ENCODE results near the gene RTEL1. TPM values are rescaled to one million over a fixed set of nuclear protein-coding genes. Genes with fewer than 3 reads are reported as not detected.

Gene RTEL1
- total RNA-seq, 1 experiment from 2014 or later = 51.1 TPM

- peaks cover 6% of the 10 kb centered on the region; the same call in 1 of the 2 replicates for H3K9me3 ChIP-seq
- peak in 1 of 2 experiments; percentile 13 for TF ChIP-seq CTCF (IDR thresholded peaks at IDR 0.05; ENCODE audit: insufficient read depth in 1 of 2, low read depth in 1 of 2, low read length in 1 of 2, severe bottlenecking in 1 of 2, unreplicated experiment in 1 of 2)
- no peaks in the 10 kb centered on the region for H3K27me3 ChIP-seq (replicated peaks; ENCODE audit: control insufficient read depth, insufficient read depth, low read length)
- H3K36me3 Mint-ChIP-seq (ENCODE audit: insufficient read depth, unreplicated experiment) = peaks cover 100% of the 10 kb centered on the region
- peaks cover 11% of the 10 kb centered on the region for H3K9me3 Mint-ChIP-seq (ENCODE audit: unreplicated experiment)
- peak; percentile 94 to 99 for DNase-seq
- peaks cover 14% of the 10 kb centered on the region for H3K4me1 ChIP-seq
- peaks cover 16% of the 10 kb centered on the region for H3K4me1 Mint-ChIP-seq (ENCODE audit: low read depth, unreplicated experiment)
- no TSS peak for BruUV-seq (replicated peaks)
- H3K27ac Mint-ChIP-seq (ENCODE audit: unreplicated experiment) = peak within 1 kb of the TSS; percentile 84
- CTCF ChIA-PET = interaction anchor here (0.7 to 3.0 kb wide), 19 partner anchors 9 to 413 kb away, joined by 3 to 25 read pairs (median 4); partner anchors contain the start of genes LIME1, PTK6, SAMD10 and TPD52L2
- H3K27me3 Mint-ChIP-seq (ENCODE audit: insufficient read depth, unreplicated experiment) = no peaks in the 10 kb centered on the region
- peaks cover 22% of the 10 kb centered on the region for H3K36me3 ChIP-seq (ENCODE audit: control insufficient read depth, insufficient read depth, low read length)
- peak within 1 kb of the TSS; percentile 87 for H3K4me3 Mint-ChIP-seq (ENCODE audit: unreplicated experiment)
- intact Hi-C loops (cut with micrococcal nuclease; ENCODE audit: unreplicated experiment) = loop anchor here (1.0 to 2.0 kb wide), 3 partner anchors 34 to 249 kb away; partner anchors contain the start of genes TPD52L2 and UCKL1
- POLR2A ChIA-PET = interaction anchor here (0.5 to 1.9 kb wide), 19 partner anchors 9 to 249 kb away, joined by 3 to 33 read pairs (median 4); partner anchors contain the start of genes HELZ2, LIME1, RTEL1 and SLC2A4RG
- peak within 1 kb of the TSS; percentile 96 for H3K4me3 ChIP-seq (ENCODE audit: low read depth, low read length)
Observed at GRCh38 chr20:63707558-63708300, 49.6 kb downstream of the RTEL1 start, which contains the start of the genes ARFRP1 and ZGPAT. Gene ARFRP1, minus strand, starts transcription at chr20:63707976. Its CDS starts 885 bp downstream, at chr20:63707091. Gene ZGPAT, plus strand, starts transcription at chr20:63708039. Its CDS starts 542 bp downstream, at chr20:63708581.

GRCh38 chr20:63708301-63709148 is 50.4 kb downstream of the RTEL1 start:
- intact Hi-C loops (cut with micrococcal nuclease; ENCODE audit: unreplicated experiment) = no loop called here
- Mint-ChIP-seq H3K36me3 (ENCODE audit: insufficient read depth, unreplicated experiment) (peaks cover 100% of the 10 kb centered on the region), H3K4me1 (ENCODE audit: low read depth, unreplicated experiment) (peaks cover 16% of the 10 kb centered on the region)

More at GRCh38 chr20:63708301-63709148, 50.4 kb downstream of the RTEL1 start:
- CTCF ChIA-PET = interaction anchor here (0.7 to 3.0 kb wide), 18 partner anchors 10 to 412 kb away, joined by 3 to 25 read pairs (median 4); partner anchors contain the start of genes LIME1, PTK6, SAMD10 and TPD52L2
- BruUV-seq (replicated peaks) = TSS peak; percentile 42
- Histone ChIP-seq H3K9me3 (peaks cover 6% of the 10 kb centered on the region; the same call in 1 of the 2 replicates), H3K27me3 (replicated peaks; ENCODE audit: control insufficient read depth, insufficient read depth, low read length) (no peaks in the 10 kb centered on the region), H3K4me3 (ENCODE audit: low read depth, low read length) (peak overlapping the region; percentile 96), H3K4me1 (peaks cover 14% of the 10 kb centered on the region), H3K36me3 (ENCODE audit: control insufficient read depth, insufficient read depth, low read length) (peaks cover 23% of the 10 kb centered on the region)
- POLR2A ChIA-PET = interaction anchor here (0.5 to 1.9 kb wide), 18 partner anchors 10 to 248 kb away, joined by 3 to 33 read pairs (median 4); partner anchors contain the start of genes HELZ2, LIME1, RTEL1 and SLC2A4RG
- Mint-ChIP-seq H3K27ac (ENCODE audit: unreplicated experiment) (peak overlapping the region; percentile 84), H3K9me3 (ENCODE audit: unreplicated experiment) (peaks cover 16% of the 10 kb centered on the region), H3K27me3 (ENCODE audit: insufficient read depth, unreplicated experiment) (no peaks in the 10 kb centered on the region), H3K4me3 (ENCODE audit: unreplicated experiment) (peak overlapping the region; percentile 87)
- no peak for TF ChIP-seq CTCF (IDR thresholded peaks at IDR 0.05; ENCODE audit: insufficient read depth in 1 of 2, low read depth in 1 of 2, low read length in 1 of 2, severe bottlenecking in 1 of 2, unreplicated experiment in 1 of 2)
- DNase-seq = peak; percentile 55 to 72
